A673 (cell line): ENCODE results near the gene INPP1. TPM values are rescaled to one million over a fixed set of nuclear protein-coding genes. Genes with fewer than 3 reads are reported as not detected.
A peak's percentile ranks its signal among the peaks of the same experiment; 100 is the strongest.

Source experiments
- BruUV-seq: library from RNA; stranded (reverse); fragments of 400-500 nt; replicated peaks from 2 replicates; lab custom pipeline; 2021; lab: Mats Ljungman, UMichigan
- CTCF ChIA-PET: fragments of 300-600 bp; sonication (Branson Sonifier 250); formaldehyde crosslinking; loops from one replicate; lab custom pipeline; 2022; ENCODE audit warnings: antibody characterized with exemption; lab: Charles Lee
- POLR2A ChIA-PET: fragments of 300-600 bp; sonication (Branson Sonifier 250); formaldehyde crosslinking; loops from one replicate; lab custom pipeline; 2022; ENCODE audit warnings: antibody characterized with exemption; ENCODE audit not compliant: low non-redundant PET; lab: Charles Lee
- DNase-seq: peaks from one replicate; pipeline ENCODE4 v3.0.0-alpha.2; 2015; ENCODE audit warnings: low spot score
- H3K27ac ChIP-seq: fragments of 200-600 bp; sonication (generic); 2 replicates; pipeline ENCODE4 v1.5.1; 2016; ENCODE audit warnings: mixed run types, low read depth, mild to moderate bottlenecking, mixed read lengths, antibody characterized with exemption, low read length; ENCODE audit not compliant: poor library complexity, severe bottlenecking
- H3K27me3 ChIP-seq: fragments of 200-600 bp; sonication (generic); replicated peaks from 2 replicates; pipeline ENCODE4 v1.6.1; 2017; ENCODE audit warnings: mixed run types, low read depth, mild to moderate bottlenecking, mixed read lengths, antibody characterized with exemption, low read length; ENCODE audit not compliant: insufficient read depth, poor library complexity
- H3K36me3 ChIP-seq: fragments of 200-600 bp; sonication (generic); 2 replicates; pipeline ENCODE4 v1.6.1; 2016; ENCODE audit warnings: mixed run types, mild to moderate bottlenecking, mixed read lengths, antibody characterized with exemption, low read length; ENCODE audit not compliant: insufficient read depth, poor library complexity, severe bottlenecking
- H3K4me1 ChIP-seq: fragments of 200-600 bp; sonication (generic); 2 replicates; pipeline ENCODE4 v1.6.1; 2017; ENCODE audit warnings: mixed run types, mild to moderate bottlenecking, mixed read lengths, antibody characterized with exemption, low read length; ENCODE audit not compliant: insufficient read depth, poor library complexity, severe bottlenecking
- H3K4me3 ChIP-seq: fragments of 200-600 bp; sonication (generic); 2 replicates; pipeline ENCODE4 v1.5.1; 2016; ENCODE audit warnings: low read depth, mixed run types, mild to moderate bottlenecking, mixed read lengths, low read length; ENCODE audit not compliant: poor library complexity, severe bottlenecking
- H3K9me3 ChIP-seq: fragments of 200-600 bp; sonication (generic); 2 replicates; pipeline ENCODE4 v1.6.1; 2016; ENCODE audit warnings: mixed run types, low read depth, mild to moderate bottlenecking, mixed read lengths, antibody characterized with exemption, low read length; ENCODE audit not compliant: poor library complexity, severe bottlenecking
- EZH2 ChIP-seq: fragments of 200-600 bp; sonication (generic); IDR thresholded peaks from 2 replicates; pipeline ENCODE4 v1.6.1; 2017; ENCODE audit warnings: borderline replicate concordance, low read depth, mild to moderate bottlenecking, mixed read lengths, antibody characterized with exemption, low read length; ENCODE audit not compliant: poor library complexity, severe bottlenecking
- intact Hi-C: fragments of 100-400 bp; cut with micrococcal nuclease; formaldehyde crosslinking; loops from one replicate; pipeline ENCODE4 v1.10.0; 2022; ENCODE audit not compliant: unreplicated experiment
- total RNA-seq: library from RNA; stranded (reverse); gene quantifications from 2 replicates; pipeline ENCODE4 v1.2.3, GENCODE V29; 2021
- TF ChIP-seq, protein P1 (sequence below): fragments of 300-800, 200-600 bp; sonication (generic); conservative IDR thresholded peaks from 2 replicates; pipeline ENCODE4 v1.5.1; 2017; ENCODE audit warnings: low read depth, mild to moderate bottlenecking, antibody characterized with exemption, low read length, moderate library complexity, mixed read lengths

The INPP1 gene
- total RNA-seq, 1 experiment from 2014 or later: 3.9 TPM

DNA sequence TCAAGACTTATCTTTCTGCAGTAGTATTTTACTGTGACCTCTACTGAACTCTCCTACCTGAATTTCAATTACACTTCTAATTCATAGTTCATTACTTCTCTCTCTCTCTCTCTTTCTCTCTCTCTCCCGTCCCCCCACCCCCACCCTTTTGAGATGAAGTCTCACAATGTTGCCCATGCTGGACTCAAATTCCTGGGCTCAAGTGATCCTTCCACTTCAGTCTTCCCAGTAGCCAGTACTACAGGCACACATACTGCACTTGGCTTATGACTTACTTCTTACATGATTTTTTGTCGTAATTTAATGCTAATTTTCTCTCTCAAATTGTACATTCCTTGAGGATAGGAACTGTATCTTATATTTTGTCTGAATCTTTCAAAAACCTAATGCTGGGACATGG is 17.8 kb upstream of the INPP1 start:
- intact Hi-C loops: no loop called here
- TF ChIP-seq, protein P1, sequence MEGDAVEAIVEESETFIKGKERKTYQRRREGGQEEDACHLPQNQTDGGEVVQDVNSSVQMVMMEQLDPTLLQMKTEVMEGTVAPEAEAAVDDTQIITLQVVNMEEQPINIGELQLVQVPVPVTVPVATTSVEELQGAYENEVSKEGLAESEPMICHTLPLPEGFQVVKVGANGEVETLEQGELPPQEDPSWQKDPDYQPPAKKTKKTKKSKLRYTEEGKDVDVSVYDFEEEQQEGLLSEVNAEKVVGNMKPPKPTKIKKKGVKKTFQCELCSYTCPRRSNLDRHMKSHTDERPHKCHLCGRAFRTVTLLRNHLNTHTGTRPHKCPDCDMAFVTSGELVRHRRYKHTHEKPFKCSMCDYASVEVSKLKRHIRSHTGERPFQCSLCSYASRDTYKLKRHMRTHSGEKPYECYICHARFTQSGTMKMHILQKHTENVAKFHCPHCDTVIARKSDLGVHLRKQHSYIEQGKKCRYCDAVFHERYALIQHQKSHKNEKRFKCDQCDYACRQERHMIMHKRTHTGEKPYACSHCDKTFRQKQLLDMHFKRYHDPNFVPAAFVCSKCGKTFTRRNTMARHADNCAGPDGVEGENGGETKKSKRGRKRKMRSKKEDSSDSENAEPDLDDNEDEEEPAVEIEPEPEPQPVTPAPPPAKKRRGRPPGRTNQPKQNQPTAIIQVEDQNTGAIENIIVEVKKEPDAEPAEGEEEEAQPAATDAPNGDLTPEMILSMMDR: no peak
- no peak for TF ChIP-seq EZH2
- H3K36me3 ChIP-seq: no peaks in the 10 kb centered on the region
- H3K4me3 ChIP-seq: no peak overlapping the region
- CTCF ChIA-PET: no interaction called here
- H3K27ac ChIP-seq: no peak overlapping the region
- no peak for DNase-seq
- POLR2A ChIA-PET: no interaction called here
- BruUV-seq: no TSS peak
- no peaks in the 10 kb centered on the region for H3K9me3 ChIP-seq
- H3K27me3 ChIP-seq: no peaks in the 10 kb centered on the region
- no peaks in the 10 kb centered on the region for H3K4me1 ChIP-seq

DNA sequence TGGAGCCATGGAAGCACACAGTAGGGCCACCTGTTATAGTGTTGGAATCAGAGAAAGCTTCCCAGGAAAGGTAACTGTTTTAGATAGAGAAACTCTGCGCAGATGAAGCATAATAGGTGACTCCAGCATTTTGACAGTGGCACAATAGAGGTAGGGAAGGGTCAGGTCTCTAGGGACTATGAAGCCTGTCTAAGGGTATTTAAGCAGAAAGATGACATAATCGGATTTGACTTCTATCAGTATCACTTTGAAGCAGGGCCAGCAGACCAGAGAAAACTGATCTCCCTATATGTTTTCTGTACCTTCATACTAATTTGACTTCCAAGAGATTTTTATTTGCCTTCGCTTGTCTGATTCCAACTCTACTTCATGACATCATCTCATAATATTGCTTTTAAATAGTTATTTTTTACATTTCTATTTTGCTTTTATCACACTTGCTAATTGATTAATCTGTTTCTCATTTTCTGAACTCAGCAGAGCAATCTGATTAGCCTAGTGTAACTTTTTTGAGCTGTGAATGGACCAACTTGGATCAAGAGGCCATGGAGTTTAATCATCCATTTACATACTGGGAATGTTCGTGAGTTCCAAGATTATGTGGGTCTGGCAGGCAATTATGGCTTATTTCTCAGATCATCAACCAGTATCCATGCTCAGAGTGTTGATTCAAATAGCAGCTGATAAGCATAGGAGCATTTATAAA is 15.4 kb upstream of the INPP1 start:
- intact Hi-C loops: no loop called here
- no peaks in the 10 kb centered on the region for H3K36me3 ChIP-seq

DNA sequence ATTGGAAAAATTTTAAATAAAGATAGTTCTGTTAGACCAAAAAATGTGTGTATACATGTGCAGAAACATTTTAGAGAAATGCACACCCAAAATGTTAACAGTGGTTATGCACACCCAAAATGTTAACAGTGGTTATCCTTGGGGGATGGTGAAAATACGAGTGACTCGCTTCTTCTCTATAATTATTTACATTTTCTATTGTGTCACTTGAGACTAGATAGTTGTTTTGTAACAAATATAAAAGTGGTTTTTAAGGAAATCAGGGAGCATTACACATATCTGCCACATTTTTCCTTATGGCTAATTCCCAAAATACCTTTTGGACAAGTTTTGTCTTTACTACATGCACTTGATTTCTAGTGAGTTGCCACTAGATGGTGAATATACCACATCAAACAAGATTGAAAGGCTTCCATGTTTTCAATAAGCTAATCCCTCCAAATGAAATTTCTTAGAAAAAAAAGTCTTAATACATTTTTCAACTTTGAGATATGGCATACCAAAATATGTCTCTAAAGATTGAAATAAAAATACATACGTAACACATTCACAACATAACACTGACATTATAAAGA is 14.7 kb upstream of the INPP1 start:
- H3K4me1 ChIP-seq: no peaks in the 10 kb centered on the region
- no peaks in the 10 kb centered on the region for H3K9me3 ChIP-seq
- intact Hi-C loops: no loop called here
- no peak for TF ChIP-seq EZH2
- TF ChIP-seq, protein P1: peak; percentile 39; the same call in 1 of the 2 replicates
- no peak for DNase-seq
- no TSS peak for BruUV-seq
- no peak overlapping the region for H3K4me3 ChIP-seq
- no peaks in the 10 kb centered on the region for H3K36me3 ChIP-seq
- H3K27me3 ChIP-seq: no peaks in the 10 kb centered on the region
- ChIA-PET CTCF (no interaction called here), POLR2A (no interaction called here)
- H3K27ac ChIP-seq: no peak overlapping the region

More for the DNA sequence above, 15.4 kb upstream of the INPP1 start:
- Histone ChIP-seq H3K4me3 (no peak overlapping the region), H3K27ac (no peak overlapping the region), H3K9me3 (no peaks in the 10 kb centered on the region), H3K27me3 (no peaks in the 10 kb centered on the region), H3K4me1 (no peaks in the 10 kb centered on the region)
- ChIA-PET POLR2A (no interaction called here), CTCF (no interaction called here)
- TF ChIP-seq EZH2: no peak
- TF ChIP-seq, protein P1: no peak
- no peak for DNase-seq
- BruUV-seq: no TSS peak
